Neural crest cell (in vitro differentiated cells): ENCODE measurements around the gene CNTN5. TPM values are rescaled to one million over a fixed set of nuclear protein-coding genes. Genes with fewer than 3 reads are reported as not detected.

Source experiments
- DNase-seq: peaks from one replicate; pipeline ENCODE4 v3.0.0; 2021; ENCODE audit warnings: low read depth, mixed read lengths, low spot score
- H3K27ac Mint-ChIP-seq: one replicate; pipeline ENCODE4 v1.8.0; 2021; ENCODE audit warnings: mild to moderate bottlenecking, mixed read lengths; ENCODE audit not compliant: unreplicated experiment
- H3K27me3 Mint-ChIP-seq: 2 replicates; pipeline ENCODE4 v1.8.0; 2021; ENCODE audit warnings: low read depth, mild to moderate bottlenecking, mixed read lengths
- H3K36me3 Mint-ChIP-seq: 2 replicates; pipeline ENCODE4 v1.8.0; 2021; ENCODE audit warnings: low read depth, mild to moderate bottlenecking, mixed read lengths
- H3K4me1 Mint-ChIP-seq: 2 replicates; pipeline ENCODE4 v1.8.0; 2021; ENCODE audit warnings: mixed read lengths
- H3K4me3 Mint-ChIP-seq: one replicate; pipeline ENCODE4 v1.8.0; 2021; ENCODE audit warnings: mild to moderate bottlenecking, mixed read lengths
- H3K9me3 Mint-ChIP-seq: 2 replicates; pipeline ENCODE4 v1.8.0; 2021; ENCODE audit warnings: mixed read lengths
- total RNA-seq: library from RNA; stranded (reverse); gene quantifications from 2 replicates; pipeline ENCODE4 v1.2.1, GENCODE V29; 2021
- TF ChIP-seq, protein P1 (sequence below): fragments of 200-600 bp; sonication (generic); conservative IDR thresholded peaks from 2 replicates; pipeline ENCODE4 v1.5.0; 2021; ENCODE audit warnings: antibody characterized with exemption, mild to moderate bottlenecking

Gene CNTN5
- total RNA-seq, 1 donor from 2014 or later = not detected

DNA sequence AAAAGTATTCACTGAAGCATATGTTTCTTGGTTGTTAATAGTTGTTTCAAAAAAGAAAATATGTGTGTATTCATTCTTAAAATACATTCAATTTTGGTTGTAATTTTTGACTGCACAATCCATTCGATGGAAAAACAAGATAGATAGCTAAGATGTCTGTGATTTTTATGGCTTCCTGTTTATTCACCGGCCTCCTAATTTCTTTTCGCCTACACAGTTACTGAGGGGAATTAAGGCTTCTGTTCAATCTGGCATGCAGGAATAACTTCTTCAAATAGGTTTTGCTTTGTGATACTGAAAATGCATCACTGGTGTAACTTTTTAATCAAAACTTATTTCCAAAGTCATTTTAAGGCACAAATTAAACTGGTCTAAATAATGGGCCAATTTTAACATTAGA is 1375.5 kb downstream of the CNTN5 start:
- Mint-ChIP-seq H3K36me3 (no peaks in the 10 kb centered on the region), H3K27ac (no peak overlapping the region), H3K4me1 (no peaks in the 10 kb centered on the region), H3K4me3 (no peak overlapping the region), H3K9me3 (peaks cover 2% of the 10 kb centered on the region), H3K27me3 (no peaks in the 10 kb centered on the region)
- TF ChIP-seq, protein P1, sequence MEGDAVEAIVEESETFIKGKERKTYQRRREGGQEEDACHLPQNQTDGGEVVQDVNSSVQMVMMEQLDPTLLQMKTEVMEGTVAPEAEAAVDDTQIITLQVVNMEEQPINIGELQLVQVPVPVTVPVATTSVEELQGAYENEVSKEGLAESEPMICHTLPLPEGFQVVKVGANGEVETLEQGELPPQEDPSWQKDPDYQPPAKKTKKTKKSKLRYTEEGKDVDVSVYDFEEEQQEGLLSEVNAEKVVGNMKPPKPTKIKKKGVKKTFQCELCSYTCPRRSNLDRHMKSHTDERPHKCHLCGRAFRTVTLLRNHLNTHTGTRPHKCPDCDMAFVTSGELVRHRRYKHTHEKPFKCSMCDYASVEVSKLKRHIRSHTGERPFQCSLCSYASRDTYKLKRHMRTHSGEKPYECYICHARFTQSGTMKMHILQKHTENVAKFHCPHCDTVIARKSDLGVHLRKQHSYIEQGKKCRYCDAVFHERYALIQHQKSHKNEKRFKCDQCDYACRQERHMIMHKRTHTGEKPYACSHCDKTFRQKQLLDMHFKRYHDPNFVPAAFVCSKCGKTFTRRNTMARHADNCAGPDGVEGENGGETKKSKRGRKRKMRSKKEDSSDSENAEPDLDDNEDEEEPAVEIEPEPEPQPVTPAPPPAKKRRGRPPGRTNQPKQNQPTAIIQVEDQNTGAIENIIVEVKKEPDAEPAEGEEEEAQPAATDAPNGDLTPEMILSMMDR = no peak
- DNase-seq = no peak

DNA sequence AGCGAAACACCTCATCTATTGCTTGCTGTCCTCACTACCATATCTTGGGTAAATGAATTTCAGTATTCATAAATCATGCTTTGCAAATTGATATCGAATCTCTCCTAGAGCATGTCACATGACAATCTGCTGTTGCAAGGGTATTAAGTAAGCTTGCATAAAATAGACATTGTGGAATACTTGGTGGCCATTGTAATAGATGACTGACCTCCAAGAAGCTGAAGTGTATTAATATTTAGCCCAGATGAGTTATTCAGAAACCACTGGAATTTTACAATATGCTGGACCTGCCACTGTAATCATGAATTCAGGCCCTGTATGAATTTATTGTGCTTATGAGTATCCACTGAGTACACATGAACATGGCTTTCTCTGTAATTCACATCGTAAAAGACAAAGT is 1376.7 kb downstream of the CNTN5 start:
- Mint-ChIP-seq H3K4me1 (no peaks in the 10 kb centered on the region), H3K36me3 (no peaks in the 10 kb centered on the region), H3K4me3 (no peak overlapping the region), H3K27ac (no peak overlapping the region), H3K27me3 (no peaks in the 10 kb centered on the region), H3K9me3 (peaks cover 8% of the 10 kb centered on the region)
- TF ChIP-seq, protein P1 = no peak
- DNase-seq = no peak

DNA sequence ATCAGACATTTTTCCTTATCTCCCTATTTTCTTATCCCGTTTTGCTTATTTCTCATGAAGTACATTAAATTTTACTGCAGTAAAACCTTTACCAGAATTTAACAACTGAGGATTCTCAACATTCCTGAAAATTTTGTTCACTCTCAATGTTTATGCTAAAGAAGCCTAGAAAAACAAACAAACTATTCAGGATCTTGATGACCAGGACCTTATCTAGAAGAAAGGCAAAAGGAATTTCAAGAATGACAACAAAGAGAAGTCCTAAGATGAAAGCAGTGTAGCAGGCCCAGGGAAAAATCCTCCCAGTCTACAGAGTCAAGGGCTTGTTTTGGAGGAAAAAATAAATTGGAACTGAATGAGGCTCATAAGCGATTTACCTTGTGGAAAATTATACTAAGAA is 1383.1 kb downstream of the CNTN5 start:
- no peak overlapping the region for H3K4me3 Mint-ChIP-seq
- no peak for DNase-seq
- no peak overlapping the region for H3K27ac Mint-ChIP-seq
- TF ChIP-seq, protein P1 = no peak
- peaks cover 12% of the 10 kb centered on the region for H3K9me3 Mint-ChIP-seq
- peaks cover 4% of the 10 kb centered on the region for H3K36me3 Mint-ChIP-seq
- H3K27me3 Mint-ChIP-seq = no peaks in the 10 kb centered on the region
- H3K4me1 Mint-ChIP-seq = peaks cover 4% of the 10 kb centered on the region

GRCh38 chr11:100404907-100405306 is 1384.2 kb downstream of the CNTN5 start:
- Mint-ChIP-seq H3K36me3 (peaks cover 4% of the 10 kb centered on the region), H3K4me3 (no peak overlapping the region), H3K9me3 (peaks cover 13% of the 10 kb centered on the region), H3K27ac (no peak overlapping the region), H3K27me3 (no peaks in the 10 kb centered on the region), H3K4me1 (peaks cover 6% of the 10 kb centered on the region)
- no peak for DNase-seq
- TF ChIP-seq, protein P1 = no peak
